NCI-H2081 (cell line): Measurements from ENCODE around the gene FOXJ2.
A peak's percentile ranks its signal among the peaks of the same experiment; 100 is the strongest.
"Not testable (repeated sequence)": the region's sequence is repeated elsewhere in the genome, so short reads cannot be mapped to it uniquely, and the experiment has no call there.

Experiments
- DNase-seq, 2 experiments: peaks; one replicate each; lab custom pipeline; 2025; lab: John Stamatoyannopoulos, UW

The FOXJ2 gene

GRCh38 chr12:8065991-8066594, 33.6 kb downstream of the FOXJ2 start, which contains the start of gene C3AR1:
C3AR1 (minus strand) TSS chr12:8066359; CDS start chr12:8060185, 6,174 bp downstream.
- no peak for DNase-seq

- no peak for DNase-seq
These were observed 37.1 kb downstream of the FOXJ2 start for GRCh38 chr12:8069582-8069981.

- DNase-seq, result not testable (repeated sequence)
These were observed 39.3 kb downstream of the FOXJ2 start for GRCh38 chr12:8071820-8072219.

- DNase-seq, result no peak
These were observed 43.4 kb downstream of the FOXJ2 start for GRCh38 chr12:8075935-8076334.

GRCh38 chr12:8076366-8076765, 43.9 kb downstream of the FOXJ2 start:
- DNase-seq, result no peak

- peak in 1 of 2 experiments; percentile 10 for DNase-seq
These were observed 44.7 kb downstream of the FOXJ2 start for GRCh38 chr12:8077207-8077606.

- DNase-seq, result peak; percentile 12 to 43
These were observed 45.9 kb downstream of the FOXJ2 start for GRCh38 chr12:8078398-8078797.

- DNase-seq, result no peak
These were observed 46.4 kb downstream of the FOXJ2 start for GRCh38 chr12:8078916-8079315.

GRCh38 chr12:8080120-8080519, 47.6 kb downstream of the FOXJ2 start:
- DNase-seq, result no peak

- no peak for DNase-seq
These were observed 48.9 kb downstream of the FOXJ2 start for GRCh38 chr12:8081251-8081920.

GRCh38 chr12:8082808-8083100, 50.2 kb downstream of the FOXJ2 start:
- DNase-seq, result no peak

- not testable (repeated sequence) for DNase-seq
These were observed 51.8 kb downstream of the FOXJ2 start for GRCh38 chr12:8084351-8084750.

GRCh38 chr12:8087666-8088065, 55.1 kb downstream of the FOXJ2 start:
- no peak for DNase-seq

GRCh38 chr12:8088574-8088973, 56.1 kb downstream of the FOXJ2 start:
- no peak for DNase-seq

GRCh38 chr12:8089277-8089676, 56.8 kb downstream of the FOXJ2 start:
- DNase-seq, result not testable (repeated sequence)

GRCh38 chr12:8089716-8090115, 57.2 kb downstream of the FOXJ2 start:
- DNase-seq, result no peak

GRCh38 chr12:8093291-8093690, 60.8 kb downstream of the FOXJ2 start:
- no peak for DNase-seq

- DNase-seq, result no peak
These were observed 63.9 kb downstream of the FOXJ2 start for GRCh38 chr12:8096281-8096915.

GRCh38 chr12:8099235-8099634, 66.7 kb downstream of the FOXJ2 start:
- DNase-seq, result no peak
